ENCODE results near the gene LST1. TPM values are rescaled to one million over a fixed set of nuclear protein-coding genes. Genes with fewer than 3 reads are reported as not detected.

LST1 gene
- total and polyA plus RNA-seq, 2 of the 8 experiments (the other 6 are each of a cell fraction or from before 2014, with no cell fraction given): not detected

DNA sequence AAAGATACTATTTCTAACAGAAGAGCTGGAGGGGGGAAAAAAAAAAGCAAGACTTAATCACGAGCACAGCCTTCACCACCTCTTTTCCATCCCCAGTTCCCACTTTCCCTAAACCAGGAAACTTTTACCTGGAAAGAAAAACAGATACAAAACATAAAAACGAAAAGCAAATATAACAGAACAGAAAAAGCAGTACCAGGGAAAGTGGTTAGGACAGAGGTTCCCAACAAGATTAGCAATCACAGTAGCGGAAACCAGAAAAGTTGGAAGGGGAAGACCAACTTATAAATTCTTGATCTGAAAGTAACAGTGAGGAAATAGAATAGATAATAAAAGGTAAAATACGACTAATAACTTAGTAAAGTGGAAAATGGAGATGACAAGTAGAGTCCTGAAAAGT lies 45.4 kb upstream of the LST1 start:
- WGBS, 2 experiments (ENCODE audit: extremely low coverage in 1 of 2, insufficient coverage in 1 of 2, insufficient read length in 1 of 2, insufficient replicate concordance in 2 of 2, low coverage in 1 of 2, low lambda C conversion rate in 2 of 2, missing lambda C conversion rate in 1 of 2): 32% methylated on average over 4 of the region's 4 CpGs; no CpG with 5 or more reads in 1 of the 2 experiments
- Histone ChIP-seq H2BK15ac (ENCODE audit: low read length) (no peak overlapping the region), H3K56ac (replicated peaks; ENCODE audit: insufficient read length, low read depth, low read length) (no peak overlapping the region), H3K79me2 (ENCODE audit: control insufficient read depth in 1 of 2, insufficient read depth in 2 of 2, low read length in 2 of 2) (peaks cover 34 to 64% of the 10 kb centered on the region in 2 experiments), H2BK120ac (replicated peaks; ENCODE audit: low read depth, low read length) (no peak overlapping the region), H2AK5ac (ENCODE audit: low read depth, low read length) (peak overlapping the region; percentile 99; the same call in 1 of the 2 replicates), H4K8ac (ENCODE audit: extremely low read depth, insufficient read depth, low read length) (no peak overlapping the region), H2BK12ac (ENCODE audit: low read depth, low read length) (no peak overlapping the region), H3K79me1 (ENCODE audit: low read depth, low read length) (no peaks in the 10 kb centered on the region; the same call in 1 of the 2 replicates), H3K14ac (ENCODE audit: insufficient read length) (no peak overlapping the region), H2BK20ac (ENCODE audit: low read length) (no peak overlapping the region), H3K27ac (ENCODE audit: low read depth, low read length) (peak overlapping the region; percentile 99), H3K36me3 (ENCODE audit: control insufficient read depth in 2 of 4, insufficient read depth in 4 of 4, low read length in 3 of 4) (peaks cover 33 to 49% (median 45%) of the 10 kb centered on the region in 4 experiments), H4K20me1 (replicated peaks in 1 of 2; ENCODE audit: control insufficient read depth in 1 of 2, insufficient read depth in 2 of 2, low read length in 2 of 2) (peaks cover 27 to 29% of the 10 kb centered on the region in 2 experiments), H4K91ac (replicated peaks; ENCODE audit: insufficient read length, low read length) (no peak overlapping the region), H3K4me2 (ENCODE audit: insufficient read depth in 1 of 2, low read depth in 2 of 2, low read length in 2 of 2) (peak overlapping the region; percentile 71 to 86), H3K23me2 (ENCODE audit: low read depth, low read length) (peaks cover 5% of the 10 kb centered on the region), H3K18ac (ENCODE audit: extremely low read depth, low read length) (no peak overlapping the region; the same call in 1 of the 2 replicates), H4K5ac (ENCODE audit: insufficient read length, low read depth, low read length) (no peak overlapping the region), H3K4me3 (ENCODE audit: extremely low read depth in 1 of 4, insufficient read depth in 2 of 4, low read depth in 3 of 4, low read length in 4 of 4) (peak overlapping the region; percentile 75 to 99 (median 97)), H3K27me3 (replicated peaks in 1 of 4; ENCODE audit: control insufficient read depth in 3 of 4, extremely low read depth in 1 of 4, insufficient read depth in 3 of 4, low read length in 3 of 4) (no peaks in the 10 kb centered on the region), H3K9me3 (ENCODE audit: insufficient read depth in 2 of 2, low read depth in 1 of 2, low read length in 1 of 2) (no peaks in the 10 kb centered on the region), H3K9ac (replicated peaks in 1 of 4; ENCODE audit: extremely low read depth in 1 of 4, low read depth in 3 of 4, low read length in 3 of 4) (peak overlapping the region; percentile 97 to 100 (median 98)), H2BK5ac (ENCODE audit: low read depth, low read length) (peak overlapping the region; percentile 100; the same call in 1 of the 2 replicates), H3K23ac (ENCODE audit: insufficient read length) (no peak overlapping the region), H3K4ac (replicated peaks; ENCODE audit: insufficient read length, low read depth, low read length) (no peak overlapping the region), H2AFZ (ENCODE audit: low read length) (no peak overlapping the region), H3K4me1 (replicated peaks in 1 of 4; ENCODE audit: control insufficient read depth in 3 of 4, insufficient read depth in 4 of 4, low read length in 3 of 4) (peaks cover 2 to 14% (median 8%) of the 10 kb centered on the region in 4 experiments; a peak in 5 of 7 replicates)
- ChIA-PET POLR2A (ENCODE audit: partially characterized antibody) (interaction anchor here (1.1 to 18.4 kb wide), 32 partner anchors 8 to 287 kb away, joined by 3 to 428 read pairs (median 13); partner anchors contain the start of genes AIF1, BAG6, C6orf47 and CSNK2B), CTCF (ENCODE audit: partially characterized antibody) (interaction anchor here (0.6 to 24.7 kb wide), 4 partner anchors 10 to 61 kb away, joined by 3 to 613 read pairs (median 8); partner anchors contain the start of gene NCR3)
- TF ChIP-seq PHF8 (conservative IDR thresholded peaks at IDR 0.05; ENCODE audit: low read depth, low read length) (0 out of 2 replicates have a peak, but pooled peaks have one; percentile 17), SIN3A (conservative IDR thresholded peaks at IDR 0.05 in 1 of 2, IDR thresholded peaks at IDR 0.05 in 1 of 2; ENCODE audit: low read depth in 1 of 2, low read length in 2 of 2) (no peak)
- no peak for DNase-seq (ENCODE audit: low read depth in 1 of 2, low spot score in 2 of 2)
- FAIRE-seq: no peak
